K562 (cell line): ENCODE data around the gene ENTPD6. TPM values are rescaled to one million over a fixed set of nuclear protein-coding genes. Genes with fewer than 3 reads are reported as not detected.
A peak's percentile ranks its signal among the peaks of the same experiment; 100 is the strongest.

ENCODE experiments used
- CREBBP ChIP-seq: IDR thresholded peaks from one replicate; pipeline ENCODE4 v1.6.1; 2012; ENCODE audit warnings: low read depth, mild to moderate bottlenecking, control low read depth, inconsistent platforms, low read length
- HMGN3 ChIP-seq: IDR thresholded peaks from 2 replicates; pipeline ENCODE4 v1.6.1; 2011; ENCODE audit warnings: borderline replicate concordance, low read depth, mild to moderate bottlenecking, mixed read lengths, low read length; ENCODE audit not compliant: insufficient read length; ENCODE audit errors: extremely low read depth
- MAFF ChIP-seq: IDR thresholded peaks from 2 replicates; pipeline ENCODE4 v1.6.1; 2012; ENCODE audit warnings: low read length, improper control_type of control experiment
- RBFOX2 ChIP-seq: fragments of 200-400 bp; formaldehyde crosslinking; IDR thresholded peaks from 2 replicates; pipeline ENCODE4 v1.6.1; 2017; ENCODE audit warnings: low read depth, mild to moderate bottlenecking, low read length, moderate library complexity
- ZNF239 ChIP-seq: fragments of 250-450 bp; sonication (Bioruptor Pico); IDR thresholded peaks from 2 replicates; pipeline ENCODE4 v1.4.0; 2020; ENCODE audit warnings: mild to moderate bottlenecking
- ZNF431 ChIP-seq: sonication (generic); formaldehyde crosslinking; IDR thresholded peaks from 2 replicates; pipeline ENCODE4 v1.8.0; 2022; ENCODE audit warnings: mild to moderate bottlenecking, missing genetic modification reagents
- polyA plus RNA-seq, 8 experiments: library from polyadenylated mRNA; depleted of rRNA in 4 of 8; stranded (reverse) in 5 of 8; unstranded in 3 of 8; fragments of >200 nt; fragmentation: Nextera tagmentation in 2 of 8; fragmentation: Illumina TruSeq in 1 of 8; extraction: Ambion mirVana in 2 of 8; extraction: Trizol in 1 of 8; gene quantifications; 2 replicates each; pipeline versions ENCODE4 v1.2.1 to v1.2.3, GENCODE V29; 2011 to 2014; ENCODE audit warnings: inconsistent platforms in 1 of 8, missing spikeins in 1 of 8
- total RNA-seq, 7 experiments: library from RNA; depleted of rRNA in 6 of 7; stranded (reverse); fragments of >200 nt in 6 of 7; fragmentation: Illumina TruSeq in 2 of 7; extraction: Trizol in 2 of 7; gene quantifications; 2 replicates each; pipeline versions ENCODE4 v1.2.1 to v1.2.3, GENCODE V29; 2011 to 2021; ENCODE audit warnings: low replicate concordance in 1 of 7
- TF ChIP-seq, protein P1 (sequence below): sonication (generic); formaldehyde crosslinking; IDR thresholded peaks from 2 replicates; pipeline ENCODE4 v1.4.0; 2020; ENCODE audit warnings: mild to moderate bottlenecking, missing genetic modification reagents
- TF ChIP-seq, protein P2 (sequence below): fragments of 200-400 bp; formaldehyde crosslinking; IDR thresholded peaks from 2 replicates; pipeline ENCODE4 v1.6.1; 2017; ENCODE audit warnings: mild to moderate bottlenecking, low read depth, low read length, moderate library complexity

ENTPD6 gene
- total and polyA plus RNA-seq, 9 of the 15 experiments (the other 6 are each of a cell fraction or from before 2014, with no cell fraction given) = 0.82 to 36.8 (median 22.4) TPM

DNA sequence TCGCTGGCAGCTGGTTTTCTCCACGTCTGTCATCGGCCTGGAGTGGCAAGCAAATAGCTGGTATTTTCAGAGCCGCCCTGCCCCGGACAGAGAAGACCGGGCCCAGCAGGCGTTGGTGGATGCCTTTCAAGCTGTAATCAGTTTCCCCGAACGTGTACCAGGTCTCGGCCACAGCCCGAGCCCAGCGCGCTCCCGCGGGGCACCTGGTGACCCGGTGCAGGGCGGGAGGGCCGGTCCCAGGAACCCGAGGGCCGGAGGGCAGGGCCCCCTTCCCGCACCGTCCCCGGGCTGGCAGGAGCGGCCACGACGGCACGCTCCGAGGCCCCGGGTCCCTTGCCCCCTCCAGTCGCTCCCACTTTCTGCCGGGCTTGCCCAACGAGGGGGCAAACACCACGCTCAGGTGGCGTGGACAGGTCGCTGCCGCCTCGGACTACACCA, 52.0 kb downstream of the ENTPD6 start (continued):
- no peak for TF ChIP-seq MAFF
- no peak for TF ChIP-seq CREBBP
- TF ChIP-seq, protein P1, sequence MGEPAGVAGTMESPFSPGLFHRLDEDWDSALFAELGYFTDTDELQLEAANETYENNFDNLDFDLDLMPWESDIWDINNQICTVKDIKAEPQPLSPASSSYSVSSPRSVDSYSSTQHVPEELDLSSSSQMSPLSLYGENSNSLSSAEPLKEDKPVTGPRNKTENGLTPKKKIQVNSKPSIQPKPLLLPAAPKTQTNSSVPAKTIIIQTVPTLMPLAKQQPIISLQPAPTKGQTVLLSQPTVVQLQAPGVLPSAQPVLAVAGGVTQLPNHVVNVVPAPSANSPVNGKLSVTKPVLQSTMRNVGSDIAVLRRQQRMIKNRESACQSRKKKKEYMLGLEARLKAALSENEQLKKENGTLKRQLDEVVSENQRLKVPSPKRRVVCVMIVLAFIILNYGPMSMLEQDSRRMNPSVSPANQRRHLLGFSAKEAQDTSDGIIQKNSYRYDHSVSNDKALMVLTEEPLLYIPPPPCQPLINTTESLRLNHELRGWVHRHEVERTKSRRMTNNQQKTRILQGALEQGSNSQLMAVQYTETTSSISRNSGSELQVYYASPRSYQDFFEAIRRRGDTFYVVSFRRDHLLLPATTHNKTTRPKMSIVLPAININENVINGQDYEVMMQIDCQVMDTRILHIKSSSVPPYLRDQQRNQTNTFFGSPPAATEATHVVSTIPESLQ = no peak
- no peak for TF ChIP-seq ZNF431 (CRISPR knock-in tag)
- no peak for TF ChIP-seq ZNF239 (CRISPR knock-in tag)
- TF ChIP-seq, protein P2, sequence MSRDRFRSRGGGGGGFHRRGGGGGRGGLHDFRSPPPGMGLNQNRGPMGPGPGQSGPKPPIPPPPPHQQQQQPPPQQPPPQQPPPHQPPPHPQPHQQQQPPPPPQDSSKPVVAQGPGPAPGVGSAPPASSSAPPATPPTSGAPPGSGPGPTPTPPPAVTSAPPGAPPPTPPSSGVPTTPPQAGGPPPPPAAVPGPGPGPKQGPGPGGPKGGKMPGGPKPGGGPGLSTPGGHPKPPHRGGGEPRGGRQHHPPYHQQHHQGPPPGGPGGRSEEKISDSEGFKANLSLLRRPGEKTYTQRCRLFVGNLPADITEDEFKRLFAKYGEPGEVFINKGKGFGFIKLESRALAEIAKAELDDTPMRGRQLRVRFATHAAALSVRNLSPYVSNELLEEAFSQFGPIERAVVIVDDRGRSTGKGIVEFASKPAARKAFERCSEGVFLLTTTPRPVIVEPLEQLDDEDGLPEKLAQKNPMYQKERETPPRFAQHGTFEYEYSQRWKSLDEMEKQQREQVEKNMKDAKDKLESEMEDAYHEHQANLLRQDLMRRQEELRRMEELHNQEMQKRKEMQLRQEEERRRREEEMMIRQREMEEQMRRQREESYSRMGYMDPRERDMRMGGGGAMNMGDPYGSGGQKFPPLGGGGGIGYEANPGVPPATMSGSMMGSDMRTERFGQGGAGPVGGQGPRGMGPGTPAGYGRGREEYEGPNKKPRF = no peak
- TF ChIP-seq RBFOX2 = peak; percentile 84
- TF ChIP-seq HMGN3 = peak; percentile 4
